H1 (cell line): Measurements from ENCODE around the gene ZFAND3.

Experiments used
- ATF2 ChIP-seq: IDR thresholded peaks from 2 replicates; pipeline ENCODE4 v1.6.1; 2012; ENCODE audit warnings: low read length, inconsistent platforms
- ATF3 ChIP-seq: IDR thresholded peaks from 2 replicates; pipeline ENCODE4 v1.6.1; 2011; ENCODE audit warnings: low read depth, mild to moderate bottlenecking, low read length; ENCODE audit not compliant: insufficient read depth
- BRCA1 ChIP-seq: IDR thresholded peaks from 2 replicates; pipeline ENCODE4 v1.6.1; 2012; ENCODE audit warnings: low read depth, low read length, improper control_type of control experiment
- CBX5 ChIP-seq: fragments of 300-800, 300-1000 bp; sonication (generic); IDR thresholded peaks from 2 replicates; pipeline ENCODE4 v1.7.1; 2016; ENCODE audit warnings: antibody characterized with exemption, low read length, low read depth
- CTCF ChIP-seq, 3 experiments: IDR thresholded peaks; 1 replicate in 2 of 3; 2 replicates in 1 of 3; pipeline versions ENCODE4 v1.5.1 to v1.6.1; 2011; ENCODE audit warnings: low read length in 3 of 3, mild to moderate bottlenecking in 3 of 3, inconsistent platforms in 2 of 3, low read depth in 1 of 3, moderate library complexity in 1 of 3; ENCODE audit not compliant: insufficient read depth in 1 of 3; ENCODE audit errors: control extremely low read depth in 1 of 3
- EGR1 ChIP-seq: IDR thresholded peaks from 2 replicates; pipeline ENCODE4 v1.6.1; 2011; ENCODE audit warnings: low read depth, low read length, borderline replicate concordance
- GTF2F1 ChIP-seq: IDR thresholded peaks from 2 replicates; pipeline ENCODE4 v1.6.1; 2012; ENCODE audit warnings: low read depth, low read length, improper control_type of control experiment, borderline replicate concordance
- HDAC2 ChIP-seq, 2 experiments: fragments of 300-600 bp in 1 of 2; sonication (generic) in 1 of 2; IDR thresholded peaks; 2 replicates each; pipeline ENCODE4 v1.6.1; 2011 to 2012; ENCODE audit warnings: low read depth in 2 of 2, low read length in 2 of 2, mild to moderate bottlenecking in 2 of 2, moderate library complexity in 2 of 2, borderline replicate concordance in 1 of 2, inconsistent platforms in 1 of 2
- HDAC6 ChIP-seq: IDR thresholded peaks from one replicate; pipeline ENCODE4 v1.7.1; 2012; ENCODE audit warnings: low read depth, mild to moderate bottlenecking, inconsistent platforms, low read length, moderate library complexity
- MAX ChIP-seq: IDR thresholded peaks from 2 replicates; pipeline ENCODE4 v1.6.1; 2012; ENCODE audit warnings: inconsistent platforms
- PHF8 ChIP-seq: fragments of 200-600 bp; sonication (generic); conservative IDR thresholded peaks from 2 replicates; pipeline ENCODE4 v1.7.1; 2012; ENCODE audit warnings: low read depth, mild to moderate bottlenecking, inconsistent platforms, low read length, moderate library complexity
- RAD21 ChIP-seq, 2 experiments: IDR thresholded peaks in 1 of 2; conservative IDR thresholded peaks in 1 of 2; 2 replicates each; pipeline ENCODE4 v1.6.1; 2011; ENCODE audit warnings: low read depth in 2 of 2, low read length in 2 of 2, improper control_type of control experiment in 1 of 2, inconsistent platforms in 1 of 2, mild to moderate bottlenecking in 1 of 2, moderate library complexity in 1 of 2
- SIX5 ChIP-seq: IDR thresholded peaks from 2 replicates; pipeline ENCODE4 v1.6.1; 2011; ENCODE audit warnings: mild to moderate bottlenecking, low read depth, low read length
- SP2 ChIP-seq: IDR thresholded peaks from 2 replicates; pipeline ENCODE4 v1.6.1; 2012; ENCODE audit warnings: mild to moderate bottlenecking, low read length, inconsistent platforms

- no peak for TF ChIP-seq PHF8
- TF ChIP-seq SP2, result no peak
- TF ChIP-seq HDAC6, result no peak
- no peak for TF ChIP-seq SIX5
- TF ChIP-seq CTCF (IDR thresholded peaks at IDR 0.05; ENCODE audit: control extremely low read depth in 1 of 3, insufficient read depth in 1 of 3, low read depth in 1 of 3, low read length in 3 of 3), result no peak
- no peak for TF ChIP-seq CBX5
- TF ChIP-seq EGR1, result no peak
- TF ChIP-seq GTF2F1, result no peak
- no peak for TF ChIP-seq MAX
- TF ChIP-seq BRCA1, result no peak
- no peak for TF ChIP-seq ATF3
- no peak for TF ChIP-seq HDAC2 (IDR thresholded peaks at IDR 0.05; ENCODE audit: borderline replicate concordance in 1 of 2, low read depth in 2 of 2, low read length in 2 of 2)
- no peak for TF ChIP-seq RAD21 (IDR thresholded peaks at IDR 0.05 in 1 of 2, conservative IDR thresholded peaks at IDR 0.05 in 1 of 2; ENCODE audit: low read depth in 2 of 2, low read length in 2 of 2)
- no peak for TF ChIP-seq ATF2
Measured at GRCh38 chr6:38154731-38155130, 335.2 kb downstream of the ZFAND3 start.
